ENCODE measurements around the gene UBP1. TPM values are rescaled to one million over a fixed set of nuclear protein-coding genes. Genes with fewer than 3 reads are reported as not detected.

The UBP1 gene
- polyA plus RNA-seq, 1 donor (not counting 4 experiments of a cell fraction or from before 2014, with no cell fraction given), result 82.4 TPM

DNA sequence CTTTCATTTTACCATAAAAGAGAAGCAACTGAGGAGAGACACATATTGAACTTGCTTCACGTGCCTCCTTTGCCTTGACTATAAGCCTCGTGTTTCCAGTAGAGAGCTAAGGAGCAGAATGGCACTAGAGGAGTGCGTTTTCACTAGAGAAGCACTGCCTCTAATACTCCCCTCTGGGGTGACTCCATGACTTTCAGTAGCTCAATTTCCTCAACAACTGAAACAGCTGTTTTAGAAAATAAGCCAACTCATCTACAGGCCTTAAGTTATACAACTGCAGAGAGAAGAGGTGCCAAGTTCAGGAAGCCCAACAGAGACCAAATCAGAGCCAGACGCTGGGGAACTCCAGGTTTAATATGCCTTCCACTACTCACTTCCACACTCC, 1.9 kb downstream of the UBP1 start:
- Histone ChIP-seq H4K20me1 (ENCODE audit: control insufficient read depth, extremely low read depth, insufficient read depth, low read length) (peaks cover 20% of the 10 kb centered on the region), H3K79me2 (ENCODE audit: control insufficient read depth, insufficient read depth, low read length) (peaks cover 65% of the 10 kb centered on the region), H3K27me3 (ENCODE audit: control insufficient read depth, extremely low read depth, insufficient read depth, low read length) (no peaks in the 10 kb centered on the region), H2AFZ (ENCODE audit: control insufficient read depth, low read length) (no peak overlapping the region), H3K4me2 (ENCODE audit: control insufficient read depth, extremely low read depth, insufficient read depth, low read depth, low read length) (peak overlapping the region; percentile 98), H3K9me1 (ENCODE audit: control insufficient read depth, extremely low read depth, insufficient read depth, low read length) (peaks cover 3% of the 10 kb centered on the region), H3K4me1 (ENCODE audit: control insufficient read depth, extremely low read depth, insufficient read depth, low read length) (peaks cover 29% of the 10 kb centered on the region), H3K9ac (ENCODE audit: control insufficient read depth, extremely low read depth, insufficient read depth, low read length) (peak overlapping the region; percentile 86), H3K27ac (ENCODE audit: control insufficient read depth, insufficient read depth, low read length) (peak overlapping the region; percentile 82), H3K4me3 (ENCODE audit: control insufficient read depth in 2 of 3, extremely low read depth in 1 of 3, insufficient read depth in 2 of 3, low read depth in 1 of 3, low read length in 3 of 3) (peak overlapping the region; percentile 85 to 90 (median 88)), H3K9me3 (ENCODE audit: control insufficient read depth, low read depth, low read length) (no peaks in the 10 kb centered on the region), H3K36me3 (ENCODE audit: control insufficient read depth in 2 of 2, extremely low read depth in 1 of 2, insufficient read depth in 2 of 2, low read length in 2 of 2) (no peaks in the 10 kb centered on the region)
- DNase-seq (ENCODE audit: low read depth, low spot score) (no peak), FAIRE-seq (peak; percentile 5)
- TF ChIP-seq EZH2 (IDR thresholded peaks at IDR 0.05; ENCODE audit: low read length), result no peak
- TF ChIP-seq, protein P1, sequence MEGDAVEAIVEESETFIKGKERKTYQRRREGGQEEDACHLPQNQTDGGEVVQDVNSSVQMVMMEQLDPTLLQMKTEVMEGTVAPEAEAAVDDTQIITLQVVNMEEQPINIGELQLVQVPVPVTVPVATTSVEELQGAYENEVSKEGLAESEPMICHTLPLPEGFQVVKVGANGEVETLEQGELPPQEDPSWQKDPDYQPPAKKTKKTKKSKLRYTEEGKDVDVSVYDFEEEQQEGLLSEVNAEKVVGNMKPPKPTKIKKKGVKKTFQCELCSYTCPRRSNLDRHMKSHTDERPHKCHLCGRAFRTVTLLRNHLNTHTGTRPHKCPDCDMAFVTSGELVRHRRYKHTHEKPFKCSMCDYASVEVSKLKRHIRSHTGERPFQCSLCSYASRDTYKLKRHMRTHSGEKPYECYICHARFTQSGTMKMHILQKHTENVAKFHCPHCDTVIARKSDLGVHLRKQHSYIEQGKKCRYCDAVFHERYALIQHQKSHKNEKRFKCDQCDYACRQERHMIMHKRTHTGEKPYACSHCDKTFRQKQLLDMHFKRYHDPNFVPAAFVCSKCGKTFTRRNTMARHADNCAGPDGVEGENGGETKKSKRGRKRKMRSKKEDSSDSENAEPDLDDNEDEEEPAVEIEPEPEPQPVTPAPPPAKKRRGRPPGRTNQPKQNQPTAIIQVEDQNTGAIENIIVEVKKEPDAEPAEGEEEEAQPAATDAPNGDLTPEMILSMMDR (optimal IDR thresholded peaks at IDR 0.05 in 1 of 3, IDR thresholded peaks at IDR 0.05 in 1 of 3, conservative IDR thresholded peaks at IDR 0.05 in 1 of 3; ENCODE audit: extremely low read depth in 1 of 3, insufficient read depth in 2 of 3, low read length in 3 of 3), result no peak
- dilution Hi-C loops (cut with MboI; ENCODE audit: extremely low pct_ligation_motif_present, low sequenced_read_pairs), result no loop called here

DNA sequence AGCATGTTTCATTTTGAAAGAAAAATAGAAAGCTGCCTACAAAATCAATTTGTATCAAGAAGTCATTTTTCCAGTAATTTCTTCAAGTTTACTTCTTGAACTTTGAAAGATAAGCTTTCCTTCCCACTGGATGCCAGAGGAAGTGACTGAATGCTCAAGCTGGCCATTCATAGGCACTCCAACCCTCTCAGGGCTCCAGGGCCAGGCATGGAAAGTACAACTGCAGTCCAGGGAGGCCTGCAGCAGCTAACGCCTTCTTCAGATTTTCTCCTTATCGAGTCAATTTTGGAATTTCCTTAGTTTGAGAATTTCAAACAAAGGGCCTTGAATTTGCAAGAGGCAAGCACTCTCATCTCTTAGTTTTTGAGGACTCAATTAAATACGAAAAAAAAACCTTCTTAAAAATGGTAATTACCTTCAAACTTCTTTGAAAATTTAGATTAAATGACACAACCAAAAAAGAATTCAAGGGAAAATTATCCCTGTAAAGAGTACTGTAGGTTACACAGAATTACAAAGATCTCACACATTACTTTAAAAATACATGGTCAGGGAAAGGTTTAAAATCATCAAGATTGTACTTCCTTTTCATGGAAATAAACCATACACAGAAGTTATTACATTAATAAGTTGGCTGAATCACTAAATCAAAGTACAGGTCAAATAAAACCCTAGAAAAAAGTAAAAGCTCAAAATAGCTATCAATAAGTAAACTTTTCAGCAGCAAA, 2.5 kb downstream of the UBP1 start:
- Histone ChIP-seq H3K9me3 (ENCODE audit: control insufficient read depth, low read depth, low read length) (no peaks in the 10 kb centered on the region), H2AFZ (ENCODE audit: control insufficient read depth, low read length) (no peak overlapping the region), H3K27ac (ENCODE audit: control insufficient read depth, insufficient read depth, low read length) (peak overlapping the region; percentile 82), H3K27me3 (ENCODE audit: control insufficient read depth, extremely low read depth, insufficient read depth, low read length) (no peaks in the 10 kb centered on the region), H4K20me1 (ENCODE audit: control insufficient read depth, extremely low read depth, insufficient read depth, low read length) (peaks cover 20% of the 10 kb centered on the region), H3K79me2 (ENCODE audit: control insufficient read depth, insufficient read depth, low read length) (peaks cover 71% of the 10 kb centered on the region), H3K4me2 (ENCODE audit: control insufficient read depth, extremely low read depth, insufficient read depth, low read depth, low read length) (peak overlapping the region; percentile 98), H3K9ac (ENCODE audit: control insufficient read depth, extremely low read depth, insufficient read depth, low read length) (peak overlapping the region; percentile 86), H3K9me1 (ENCODE audit: control insufficient read depth, extremely low read depth, insufficient read depth, low read length) (peaks cover 3% of the 10 kb centered on the region), H3K4me1 (ENCODE audit: control insufficient read depth, extremely low read depth, insufficient read depth, low read length) (peaks cover 29% of the 10 kb centered on the region), H3K4me3 (ENCODE audit: control insufficient read depth in 2 of 3, extremely low read depth in 1 of 3, insufficient read depth in 2 of 3, low read depth in 1 of 3, low read length in 3 of 3) (peak overlapping the region; percentile 85 to 90 (median 88)), H3K36me3 (ENCODE audit: control insufficient read depth in 2 of 2, extremely low read depth in 1 of 2, insufficient read depth in 2 of 2, low read length in 2 of 2) (no peaks in the 10 kb centered on the region)
- FAIRE-seq (no peak), DNase-seq (ENCODE audit: low read depth, low spot score) (no peak)
- dilution Hi-C loops (cut with MboI; ENCODE audit: extremely low pct_ligation_motif_present, low sequenced_read_pairs), result no loop called here
- TF ChIP-seq, protein P1 (optimal IDR thresholded peaks at IDR 0.05 in 1 of 3, IDR thresholded peaks at IDR 0.05 in 1 of 3, conservative IDR thresholded peaks at IDR 0.05 in 1 of 3; ENCODE audit: extremely low read depth in 1 of 3, insufficient read depth in 2 of 3, low read length in 3 of 3), result no peak
- no peak for TF ChIP-seq EZH2 (IDR thresholded peaks at IDR 0.05; ENCODE audit: low read length)
